ENCODE data around the gene DCST2. TPM values are rescaled to one million over a fixed set of nuclear protein-coding genes. Genes with fewer than 3 reads are reported as not detected.
"Not testable (repeated sequence)": the region's sequence is repeated elsewhere in the genome, so short reads cannot be mapped to it uniquely, and the experiment has no call there.

The DCST2 gene
- total and polyA plus RNA-seq, 2 donors from 2014 or later = 0.43 to 1.4 TPM

- peak in 1 of 5 donors; percentile 57 for DNase-seq
- Histone ChIP-seq H3K9ac (ENCODE audit: low read length in 3 of 3) (no peak overlapping the region), H3K4me3 (ENCODE audit: low read length in 3 of 3) (no peak overlapping the region), H3K27ac (ENCODE audit: low read depth in 2 of 2, low read length in 2 of 2) (no peak overlapping the region), H3K27me3 (ENCODE audit: control insufficient read depth, insufficient read depth, low read length) (no peaks in the 10 kb centered on the region), H3K36me3 (ENCODE audit: control insufficient read depth in 2 of 3, insufficient read depth in 3 of 3, low read length in 3 of 3) (peaks cover 2 to 16% (median 5%) of the 10 kb centered on the region in 3 donors), H3K4me1 (ENCODE audit: control insufficient read depth in 2 of 3, insufficient read depth in 2 of 3, low read depth in 1 of 3, low read length in 3 of 3) (peaks cover 0 to 8% (median 0%) of the 10 kb centered on the region in 3 donors), H3K9me3 (ENCODE audit: control insufficient read depth in 2 of 3, insufficient read depth in 1 of 3, low read length in 3 of 3) (no peaks in the 10 kb centered on the region)
- FAIRE-seq = no peak
- TF ChIP-seq CTCF (IDR thresholded peaks at IDR 0.05; ENCODE audit: borderline replicate concordance, extremely low read depth, insufficient read depth) = no peak
- intact Hi-C loops (cut with DNase I) = no loop called here
Measured at GRCh38 chr1:154988058-154988954, 45.3 kb downstream of the DCST2 start.

GRCh38 chr1:154987326-154987725, 46.3 kb downstream of the DCST2 start:
- intact Hi-C loops (cut with DNase I) = no loop called here
- FAIRE-seq (no peak), DNase-seq (no peak)
- H3K27me3 ChIP-seq (ENCODE audit: control insufficient read depth, insufficient read depth, low read length) = no peaks in the 10 kb centered on the region
- peaks cover 2 to 16% (median 5%) of the 10 kb centered on the region in 3 donors for H3K36me3 ChIP-seq (ENCODE audit: control insufficient read depth in 2 of 3, insufficient read depth in 3 of 3, low read length in 3 of 3)
- H3K4me3 ChIP-seq (ENCODE audit: low read length in 3 of 3) = no peak overlapping the region
- H3K27ac ChIP-seq (ENCODE audit: low read depth in 2 of 2, low read length in 2 of 2) = no peak overlapping the region
- no peak overlapping the region for H3K9ac ChIP-seq (ENCODE audit: low read length in 3 of 3)
- H3K9me3 ChIP-seq (ENCODE audit: control insufficient read depth in 2 of 3, insufficient read depth in 1 of 3, low read length in 3 of 3) = no peaks in the 10 kb centered on the region
- H3K4me1 ChIP-seq (ENCODE audit: control insufficient read depth in 2 of 3, insufficient read depth in 2 of 3, low read depth in 1 of 3, low read length in 3 of 3) = peaks cover 0 to 13% (median 4%) of the 10 kb centered on the region in 3 donors
- no peak for TF ChIP-seq CTCF (IDR thresholded peaks at IDR 0.05; ENCODE audit: borderline replicate concordance, extremely low read depth, insufficient read depth)

GRCh38 chr1:154986736-154987135, 46.8 kb downstream of the DCST2 start:
- H3K9me3 ChIP-seq (ENCODE audit: control insufficient read depth in 2 of 3, insufficient read depth in 1 of 3, low read length in 3 of 3); H3K4me3 ChIP-seq (ENCODE audit: low read length in 3 of 3); H3K27me3 ChIP-seq (ENCODE audit: control insufficient read depth, insufficient read depth, low read length); DNase-seq; intact Hi-C loops (cut with DNase I); FAIRE-seq; H3K9ac ChIP-seq (ENCODE audit: low read length in 3 of 3); H3K27ac ChIP-seq (ENCODE audit: low read depth in 2 of 2, low read length in 2 of 2): not testable (repeated sequence)
- peaks cover 0 to 13% (median 5%) of the 10 kb centered on the region in 3 donors for H3K4me1 ChIP-seq (ENCODE audit: control insufficient read depth in 2 of 3, insufficient read depth in 2 of 3, low read depth in 1 of 3, low read length in 3 of 3)
- peaks cover 2 to 16% (median 5%) of the 10 kb centered on the region in 3 donors for H3K36me3 ChIP-seq (ENCODE audit: control insufficient read depth in 2 of 3, insufficient read depth in 3 of 3, low read length in 3 of 3)

- Histone ChIP-seq H3K27ac (ENCODE audit: low read depth in 2 of 2, low read length in 2 of 2) (peak overlapping the region in 1 of 2 donors; percentile 83), H3K27me3 (ENCODE audit: control insufficient read depth, insufficient read depth, low read length) (no peaks in the 10 kb centered on the region), H3K9ac (ENCODE audit: low read length in 3 of 3) (peak overlapping the region; percentile 70 to 99 (median 94)), H3K4me1 (ENCODE audit: control insufficient read depth in 2 of 3, insufficient read depth in 2 of 3, low read depth in 1 of 3, low read length in 3 of 3) (peaks cover 0 to 13% (median 5%) of the 10 kb centered on the region in 3 donors), H3K4me3 (ENCODE audit: low read length in 3 of 3) (peak overlapping the region; percentile 89 to 100 (median 91)), H3K36me3 (ENCODE audit: control insufficient read depth in 2 of 3, insufficient read depth in 3 of 3, low read length in 3 of 3) (peaks cover 2 to 14% (median 5%) of the 10 kb centered on the region in 3 donors), H3K9me3 (ENCODE audit: control insufficient read depth in 2 of 3, insufficient read depth in 1 of 3, low read length in 3 of 3) (no peaks in the 10 kb centered on the region)
- TF ChIP-seq CTCF (IDR thresholded peaks at IDR 0.05; ENCODE audit: borderline replicate concordance, extremely low read depth, insufficient read depth) = no peak
- intact Hi-C loops (cut with DNase I) = no loop called here
- no peak for FAIRE-seq
- DNase-seq = peak in 2 of 5 donors; percentile 56 to 61
Measured at GRCh38 chr1:154983776-154984466, 49.7 kb downstream of the DCST2 start.
